ENCODE measurements around the gene SCN5A.
"Not testable (repeated sequence)": the region's sequence is repeated elsewhere in the genome, so short reads cannot be mapped to it uniquely, and the experiment has no call there.

GRCh38 chr3:38566794-38567193 is 82.7 kb downstream of the SCN5A start:
- TF ChIP-seq CTCF (conservative IDR thresholded peaks at IDR 0.05; ENCODE audit: low read depth, low read length); EZH2 (IDR thresholded peaks at IDR 0.05; ENCODE audit: borderline replicate concordance, low read depth, low read length, poor library complexity, severe bottlenecking): not testable (repeated sequence)

All from A673 (cell line).